HT-29 (cell line): ENCODE data around the gene UCK2. TPM values are rescaled to one million over a fixed set of nuclear protein-coding genes. Genes with fewer than 3 reads are reported as not detected.

ENCODE experiments used
- DNase-seq: peaks from one replicate; pipeline ENCODE4 v3.0.0-alpha.2; 2015; ENCODE audit warnings: low spot score
- total RNA-seq: library from RNA; depleted of rRNA; stranded (reverse); fragments of >200 nt; shearing (Covaris generic); gene quantifications from 2 replicates; pipeline ENCODE4 v1.2.3, GENCODE V29; 2014

UCK2 gene
- total RNA-seq, 1 experiment from 2014 or later = 194 TPM

- DNase-seq = no peak
Measured at GRCh38 chr1:165834229-165834628, 6.8 kb downstream of the UCK2 start.

GRCh38 chr1:165834881-165835280 lies 7.5 kb downstream of the UCK2 start:
- DNase-seq = no peak

GRCh38 chr1:165836664-165837482 lies 9.5 kb downstream of the UCK2 start:
- no peak for DNase-seq

GRCh38 chr1:165837838-165838364 lies 10.5 kb downstream of the UCK2 start:
- DNase-seq = no peak

GRCh38 chr1:165840423-165840822 lies 13.0 kb downstream of the UCK2 start:
- no peak for DNase-seq

- no peak for DNase-seq
Measured at GRCh38 chr1:165841582-165842017, 14.2 kb downstream of the UCK2 start.

GRCh38 chr1:165842023-165842670 lies 14.7 kb downstream of the UCK2 start:
- no peak for DNase-seq

GRCh38 chr1:165842671-165843129 lies 15.3 kb downstream of the UCK2 start:
- DNase-seq = no peak

GRCh38 chr1:165843304-165843703 lies 15.9 kb downstream of the UCK2 start:
- no peak for DNase-seq

GRCh38 chr1:165844114-165844798 lies 16.8 kb downstream of the UCK2 start:
- no peak for DNase-seq

- no peak for DNase-seq
Measured at GRCh38 chr1:165844933-165845332, 17.5 kb downstream of the UCK2 start.

- DNase-seq = no peak
Measured at GRCh38 chr1:165845569-165845968, 18.2 kb downstream of the UCK2 start.

- DNase-seq = no peak
Measured at GRCh38 chr1:165845992-165846748, 18.8 kb downstream of the UCK2 start.

- no peak for DNase-seq
Measured at GRCh38 chr1:165847486-165847885, 20.1 kb downstream of the UCK2 start.

GRCh38 chr1:165849353-165850133 lies 22.1 kb downstream of the UCK2 start:
- DNase-seq = no peak

- no peak for DNase-seq
Measured at GRCh38 chr1:165851034-165851658, 23.7 kb downstream of the UCK2 start.

GRCh38 chr1:165852871-165853270 lies 25.5 kb downstream of the UCK2 start:
- DNase-seq = no peak

GRCh38 chr1:165853528-165854075 lies 26.2 kb downstream of the UCK2 start:
- no peak for DNase-seq

GRCh38 chr1:165854101-165854845 lies 26.9 kb downstream of the UCK2 start:
- no peak for DNase-seq
